OCI-M2 (cell line): ENCODE measurements around the gene C9orf50.
A peak's percentile ranks its signal among the peaks of the same experiment; 100 is the strongest.

Source experiments
- DNase-seq: peaks from one replicate; lab custom pipeline; 2025; ENCODE audit not compliant: unreplicated experiment; lab: John Stamatoyannopoulos, UW

C9orf50 gene

DNA sequence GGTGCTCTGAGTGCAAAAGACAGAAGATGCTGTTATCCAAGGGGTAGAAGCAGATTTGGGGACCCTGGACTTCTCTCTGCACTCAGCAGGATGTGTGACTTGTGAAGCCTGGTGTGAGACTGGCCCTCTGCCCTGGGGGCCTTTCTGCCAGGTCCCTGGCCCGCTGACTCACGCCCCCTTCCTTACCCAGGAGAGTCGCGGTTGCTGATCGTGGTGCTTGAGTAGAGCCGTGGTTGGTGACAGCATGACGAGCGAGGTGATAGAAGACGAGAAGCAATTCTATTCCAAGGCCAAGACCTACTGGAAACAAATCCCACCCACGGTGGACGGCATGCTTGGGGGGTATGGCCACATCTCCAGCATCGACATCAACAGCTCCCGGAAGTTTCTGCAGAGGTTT lies 11.6 kb upstream of the C9orf50 start:
- no peak for DNase-seq

DNA sequence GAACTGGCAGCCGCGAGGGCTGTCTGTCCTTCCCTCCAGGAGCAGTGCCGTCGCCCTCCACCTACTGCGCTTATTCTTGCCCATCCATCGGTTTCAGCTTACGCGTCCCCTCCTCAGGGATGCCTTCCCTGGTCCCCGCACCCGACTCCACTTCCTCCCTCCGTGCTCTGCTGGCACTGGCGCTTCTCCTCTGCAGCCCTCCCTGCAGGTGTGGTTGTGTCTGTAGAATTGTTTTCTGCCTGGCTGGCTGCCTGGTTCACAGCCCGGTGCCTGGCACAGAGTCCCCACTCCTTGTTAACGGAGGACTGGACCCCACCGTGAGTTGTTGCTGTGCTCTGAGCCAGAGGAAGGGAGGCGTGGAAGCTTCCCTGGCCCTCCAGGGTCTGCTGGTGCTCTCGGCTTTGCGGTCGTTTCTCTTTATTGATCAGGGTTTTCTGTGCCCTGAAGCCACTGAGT lies 10.8 kb upstream of the C9orf50 start:
- no peak for DNase-seq

DNA sequence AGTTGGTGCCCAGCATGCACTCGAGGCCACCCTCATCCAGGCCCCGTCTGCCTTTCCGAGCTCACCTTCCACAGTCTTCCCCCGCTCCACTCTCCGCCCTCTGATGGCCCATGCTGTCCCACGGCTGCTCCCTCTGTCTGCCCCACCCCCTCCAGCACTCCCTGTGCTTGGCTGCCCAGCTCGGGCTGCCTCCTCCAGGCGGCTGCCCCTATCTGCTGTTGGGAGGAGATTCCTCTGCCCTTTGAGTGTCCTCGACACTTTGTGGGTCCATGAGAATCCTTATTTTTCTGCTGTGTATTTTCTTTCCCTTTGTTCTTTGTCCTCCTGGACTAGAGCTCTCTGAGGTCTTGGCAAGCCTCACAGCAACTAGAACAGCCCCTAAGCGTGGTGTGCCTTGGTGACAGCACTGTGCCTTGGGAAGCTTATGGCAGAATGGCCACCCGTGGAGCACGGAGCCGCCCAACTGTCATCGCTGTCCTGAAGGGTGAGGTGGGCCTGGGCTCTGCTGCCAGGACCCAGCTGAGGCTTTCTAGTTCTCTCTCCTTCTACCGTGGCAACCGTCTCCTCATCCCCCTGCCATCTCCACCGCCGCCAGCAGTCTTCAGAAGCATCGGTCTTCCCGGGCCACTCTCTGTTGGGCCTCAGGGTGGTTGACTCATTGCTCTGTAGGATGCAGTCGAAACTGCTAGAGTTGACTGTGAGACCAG lies 10.2 kb upstream of the C9orf50 start:
- no peak for DNase-seq

DNA sequence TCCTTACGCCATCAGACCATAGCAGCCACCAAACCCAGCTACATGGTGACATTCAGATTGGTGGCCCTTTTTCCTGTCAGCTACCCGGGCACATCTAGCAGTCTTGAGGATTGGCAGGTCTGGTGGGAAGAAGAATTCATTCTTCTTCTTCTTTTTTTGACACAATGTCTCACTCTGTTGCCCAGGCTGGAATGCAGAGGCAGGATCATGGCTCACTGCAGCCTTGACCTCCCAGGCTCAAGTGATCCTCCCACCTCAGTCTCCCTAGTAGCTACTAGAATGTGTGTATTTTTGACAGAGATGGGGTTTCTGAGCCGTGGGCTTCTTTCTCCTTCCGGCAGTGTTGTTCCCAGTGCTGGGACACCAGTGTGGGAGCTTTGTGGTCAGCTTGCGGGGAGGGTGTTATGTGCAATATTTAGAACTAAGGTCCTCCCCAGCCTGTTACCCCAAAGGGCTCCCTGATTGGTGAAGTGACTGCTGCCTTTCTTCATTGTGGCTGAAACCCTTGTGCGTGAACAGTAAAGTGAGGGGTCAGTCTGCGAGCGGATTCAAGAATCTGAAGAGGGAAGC lies 8.4 kb upstream of the C9orf50 start:
- no peak for DNase-seq

DNA sequence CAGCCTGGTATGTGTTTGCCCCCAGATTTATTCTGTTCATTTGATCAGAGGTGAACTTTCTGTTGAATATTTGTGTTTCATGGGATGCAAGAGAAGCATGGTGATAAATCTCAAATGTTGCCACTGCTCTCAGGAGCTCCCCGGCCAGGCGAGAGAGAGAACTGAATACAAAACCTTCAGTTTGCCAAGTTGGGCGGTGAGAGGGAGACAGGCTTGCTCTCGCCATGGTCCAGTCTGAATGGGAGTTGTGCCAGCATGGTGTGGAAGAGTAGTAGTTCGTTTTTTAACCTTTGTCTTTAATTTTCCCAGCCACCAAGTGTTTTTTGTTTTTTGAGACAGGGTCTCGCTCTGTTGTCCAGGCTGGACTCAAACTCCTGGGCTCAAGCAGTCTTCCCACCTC lies 7.8 kb upstream of the C9orf50 start:
- no peak for DNase-seq

DNA sequence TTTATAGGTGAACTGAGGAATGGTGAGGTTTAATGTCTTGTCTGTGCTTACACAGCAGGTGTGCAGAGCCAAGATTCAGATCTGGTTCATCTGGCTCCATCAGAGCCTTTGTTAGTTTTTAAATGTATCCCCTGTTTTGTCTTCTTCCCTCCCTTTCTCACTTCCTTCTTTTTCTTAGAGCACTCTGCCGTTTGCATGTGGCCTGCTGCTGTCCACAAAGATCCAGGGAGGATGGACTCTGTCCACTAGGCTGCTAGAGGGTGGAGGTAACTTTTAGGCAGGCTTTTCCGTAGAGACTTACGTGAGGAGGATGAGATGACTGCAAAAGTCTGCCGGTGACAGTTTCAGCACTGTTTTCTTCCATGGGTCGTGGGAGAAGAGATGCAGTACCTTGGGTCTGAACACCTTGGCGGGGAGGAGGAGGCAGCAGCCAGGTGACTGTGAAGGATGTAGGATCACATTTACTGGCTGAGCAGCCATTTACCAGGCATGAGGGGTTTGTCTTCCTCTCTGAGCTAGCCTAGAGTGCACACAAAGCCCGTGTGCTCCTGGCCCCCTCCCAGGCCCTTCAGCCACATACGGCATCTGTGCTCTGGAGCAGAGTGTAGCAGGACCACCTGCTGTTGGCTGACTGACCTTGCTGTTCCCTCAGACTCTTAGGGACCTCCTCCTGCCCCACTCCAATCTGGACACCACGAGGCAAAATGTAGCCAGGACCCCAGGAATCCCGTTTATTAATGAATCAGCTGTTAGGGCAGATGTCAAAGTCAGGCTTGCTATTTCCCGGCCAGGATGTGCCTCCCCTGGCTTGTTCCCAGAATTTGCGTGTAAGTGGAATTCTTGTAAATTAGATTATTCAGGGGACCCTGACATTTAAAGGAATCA lies 6.9 kb upstream of the C9orf50 start:
- no peak for DNase-seq

DNA sequence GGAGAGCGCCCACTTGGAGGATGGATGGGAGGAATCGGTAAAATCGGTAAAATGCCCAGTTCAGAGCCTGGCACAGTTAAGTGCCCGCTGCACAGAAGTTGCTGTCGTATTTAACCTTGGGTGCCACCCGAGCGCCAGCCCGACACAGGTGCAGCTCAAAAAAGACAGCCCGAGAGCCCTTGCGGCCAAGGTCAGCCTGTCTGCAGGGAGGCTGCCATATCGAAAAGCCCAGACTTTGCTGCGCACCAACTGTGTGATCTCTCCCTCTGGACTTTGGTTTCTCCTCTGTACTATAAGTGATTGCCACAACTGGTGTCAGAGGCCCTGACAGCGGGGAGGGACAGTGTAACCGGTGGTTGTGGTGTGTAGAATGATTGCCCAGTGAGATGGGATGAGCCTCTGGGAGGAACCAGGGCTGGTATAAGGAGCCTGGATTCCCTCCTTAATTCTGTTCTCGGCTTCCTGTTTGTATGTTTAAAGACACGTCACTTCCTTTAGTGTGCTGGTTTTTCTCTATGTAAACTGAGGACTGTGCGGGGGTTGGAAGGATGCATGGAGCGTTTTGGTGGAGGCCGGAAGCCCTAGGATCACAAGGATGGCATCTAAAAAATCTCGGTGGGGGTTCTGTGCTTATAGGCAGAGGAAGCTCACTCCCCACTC lies 5.9 kb upstream of the C9orf50 start:
- no peak for DNase-seq

DNA sequence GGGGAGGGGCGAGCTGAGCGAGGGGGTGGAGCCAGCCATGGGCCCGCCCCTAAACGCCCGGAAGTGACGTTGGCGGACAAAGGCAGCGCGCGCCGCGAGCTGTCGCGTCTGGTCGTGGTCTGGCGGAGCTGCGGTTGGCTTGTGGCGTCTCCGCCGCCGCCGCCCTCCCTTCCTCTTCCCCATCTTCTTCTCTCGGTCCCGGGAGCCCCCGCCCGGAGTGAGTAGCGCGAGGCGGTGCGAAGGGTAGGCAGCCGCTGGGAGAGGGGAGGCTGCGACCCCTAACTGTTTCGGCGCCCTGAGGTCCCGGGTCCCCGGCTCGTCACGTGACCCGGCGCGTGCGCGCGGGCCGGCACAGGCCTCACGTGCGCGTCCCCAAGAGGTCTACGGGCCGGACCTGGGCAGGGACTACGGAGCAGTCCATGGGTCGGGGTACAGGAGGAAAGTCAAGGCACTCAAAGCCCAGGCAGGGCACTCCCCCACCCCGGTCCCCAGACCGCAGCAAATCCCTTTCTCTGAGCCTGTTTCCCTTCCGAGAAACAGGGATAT lies 5.3 kb upstream of the C9orf50 start, which contains the start of gene NTMT1:
Gene NTMT1, plus strand, starts transcription at position 85 of the 546 bp plus-strand sequence. CDS start 6,541 bp downstream, outside the sequence.
- peak; percentile 14 for DNase-seq

DNA sequence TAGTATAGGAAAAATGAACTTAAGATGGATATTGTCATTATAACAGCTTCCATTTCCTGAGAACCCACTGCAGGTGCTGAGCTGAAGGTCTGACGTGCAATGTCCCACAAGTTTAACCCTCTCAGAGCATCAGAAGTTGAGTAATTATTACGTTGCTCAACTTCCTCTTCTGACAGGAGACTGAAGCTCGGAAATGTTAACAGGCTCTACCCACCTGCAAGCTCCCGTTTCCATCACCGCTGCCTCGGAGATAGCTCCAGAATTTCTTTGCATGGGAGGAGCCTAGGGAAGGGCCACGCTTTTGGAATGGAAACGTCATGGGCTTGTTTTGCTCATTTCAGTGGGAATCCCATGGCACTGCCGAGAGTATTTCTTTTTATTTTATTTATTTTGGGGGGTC lies 4.0 kb upstream of the C9orf50 start:
- no peak for DNase-seq

DNA sequence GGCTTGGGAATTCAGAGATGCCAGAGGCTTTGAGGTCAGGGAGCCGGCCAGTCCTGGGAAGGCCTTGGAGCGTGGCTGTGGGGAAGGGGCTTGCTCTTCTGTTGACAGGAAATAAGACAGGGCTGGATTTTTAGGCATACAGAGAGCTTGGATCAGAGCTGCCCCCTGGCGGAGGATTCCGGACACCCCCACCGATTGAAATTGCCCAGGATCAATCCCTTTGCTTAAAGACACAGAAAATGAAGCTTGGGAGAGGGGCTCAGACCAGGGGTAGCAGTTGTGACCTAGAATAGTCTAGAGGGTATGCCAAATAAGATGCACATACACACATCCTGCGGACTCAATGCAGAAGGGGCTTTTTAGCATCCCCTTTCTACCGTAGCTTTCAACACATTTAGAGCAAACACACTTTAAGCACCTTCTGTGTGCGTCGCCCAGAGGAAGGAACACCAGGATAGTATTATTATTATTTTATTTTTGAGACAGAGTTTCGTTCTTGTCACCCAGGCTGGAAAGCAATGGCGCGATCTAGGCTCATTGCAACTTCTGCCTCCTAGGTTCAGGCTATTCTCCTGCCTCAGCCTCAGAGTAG lies 3.4 kb upstream of the C9orf50 start:
- peak; percentile 16 for DNase-seq

DNA sequence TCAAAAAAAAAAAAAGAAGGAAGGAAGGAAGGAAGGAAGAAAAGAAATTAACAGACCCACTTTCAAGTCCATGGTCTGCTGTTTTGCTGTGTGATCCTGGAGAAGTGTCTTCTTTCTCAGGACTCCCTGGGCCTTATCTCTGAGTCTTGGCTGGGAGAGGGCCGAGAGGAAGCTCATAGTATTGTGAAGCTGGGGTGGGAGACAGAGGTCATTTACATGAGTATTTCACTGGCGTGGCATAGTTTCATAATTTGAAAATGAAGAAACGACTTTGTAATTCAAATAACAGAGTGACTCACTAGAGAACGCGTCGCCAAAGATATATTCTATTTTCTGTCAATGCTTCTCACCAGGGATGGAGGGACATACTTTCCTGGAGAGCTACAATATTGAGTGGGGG lies 2.4 kb upstream of the C9orf50 start:
- DNase-seq = no peak

DNA sequence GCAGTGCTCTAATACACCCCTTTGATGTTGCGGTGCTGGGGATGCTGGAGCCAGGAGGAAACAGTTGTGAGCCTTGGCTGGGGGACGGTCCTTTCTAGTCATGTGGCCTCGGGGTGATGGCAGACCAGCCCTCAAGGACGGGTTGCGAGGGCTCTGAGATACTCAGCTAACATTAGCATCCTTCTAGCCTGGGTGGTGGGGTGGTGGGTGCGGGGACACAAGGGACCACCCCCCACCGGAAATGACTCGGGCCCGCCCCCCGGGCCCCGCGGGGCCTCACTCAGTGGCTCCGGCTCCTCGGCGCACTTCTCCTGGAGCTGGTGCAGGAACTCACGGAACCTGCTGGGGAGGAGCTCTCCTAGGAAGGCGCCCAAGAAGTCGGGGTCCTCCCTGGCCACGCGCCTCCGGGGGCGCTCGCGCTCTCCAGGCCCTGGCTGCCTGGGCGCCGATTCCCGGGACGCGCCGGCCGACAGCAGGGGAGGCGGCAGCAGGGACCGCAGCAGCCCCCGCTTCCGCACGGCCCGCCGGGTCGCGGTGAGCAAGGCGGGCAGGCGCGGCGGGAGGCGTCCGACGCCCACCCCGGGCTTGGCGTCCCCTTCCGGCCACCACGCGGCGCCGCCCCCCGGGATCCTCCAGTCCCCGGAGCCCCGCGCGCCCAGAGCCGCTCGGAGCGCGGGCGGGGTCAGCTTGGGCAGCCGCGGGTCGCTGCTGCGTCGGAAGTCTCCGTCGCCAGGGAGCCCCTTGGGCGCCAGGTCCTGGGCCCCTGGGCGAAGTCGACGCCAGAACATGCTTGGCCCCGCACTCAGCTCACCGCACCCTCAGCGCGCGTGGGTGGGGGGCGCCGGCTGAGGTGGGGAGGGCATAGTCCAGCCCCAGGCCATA lies 873 bp downstream of the C9orf50 start:
- DNase-seq = no peak

DNA sequence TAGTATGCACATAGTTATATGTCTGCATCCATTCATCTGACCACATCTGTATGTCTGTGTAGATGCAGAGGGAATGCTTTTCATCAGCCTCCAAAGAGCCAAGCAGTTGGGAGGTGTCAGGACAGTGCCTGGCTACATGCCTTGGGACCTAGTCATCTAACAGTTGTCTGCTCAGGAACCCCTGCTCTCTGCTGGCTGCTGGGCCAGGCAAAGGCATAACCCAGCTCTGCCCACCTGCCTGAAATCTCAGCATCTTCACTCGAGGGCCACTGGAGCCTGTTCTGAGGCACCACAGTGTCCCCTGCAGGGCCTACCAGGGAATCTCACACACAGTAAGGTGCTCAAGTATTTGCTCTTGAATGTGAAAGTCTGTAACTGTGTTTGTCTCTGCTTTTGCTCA lies 3.7 kb downstream of the C9orf50 start:
- no peak for DNase-seq

DNA sequence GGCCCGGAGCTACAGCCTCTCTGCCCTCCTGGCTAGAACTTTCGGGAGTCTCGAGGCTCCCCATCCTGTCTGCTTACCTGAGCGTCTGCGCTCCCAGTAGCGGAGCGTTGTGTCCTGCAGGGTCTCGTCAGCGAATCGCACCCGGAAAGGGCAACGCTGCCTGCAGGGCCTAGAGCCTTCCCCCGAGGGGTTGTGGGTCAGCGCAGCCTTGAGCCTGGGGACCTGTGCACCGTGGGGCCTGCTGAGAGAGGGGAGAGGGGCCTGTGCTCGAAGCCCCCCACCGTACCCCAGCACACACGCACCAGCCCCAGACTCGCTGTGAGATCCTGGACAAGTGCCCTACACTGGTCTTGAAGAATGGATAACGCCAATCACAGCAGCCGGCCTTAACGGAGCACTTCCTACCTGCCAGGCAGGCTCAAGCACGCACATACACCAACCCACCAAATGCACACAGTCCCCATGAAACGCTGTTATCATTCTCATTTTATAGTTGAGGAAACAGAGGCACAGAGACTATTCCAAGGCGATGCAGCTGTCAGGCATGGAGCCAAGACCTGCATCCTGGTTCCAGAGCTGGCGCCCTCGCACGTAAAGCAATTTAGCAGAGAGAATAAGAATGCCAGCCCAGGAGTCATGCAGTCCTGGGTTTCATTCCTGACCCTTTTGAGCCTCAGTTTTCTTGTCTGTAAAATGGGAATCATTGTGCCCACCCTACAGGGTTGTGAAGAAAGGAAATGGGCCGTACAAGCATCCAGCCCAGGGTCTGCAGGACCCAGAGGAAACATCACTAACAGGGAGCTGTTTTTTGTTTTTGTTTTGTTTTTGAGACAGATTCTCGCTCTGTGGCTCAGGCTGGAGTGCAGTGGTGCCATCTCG lies 5.3 kb downstream of the C9orf50 start:
- DNase-seq = no peak

DNA sequence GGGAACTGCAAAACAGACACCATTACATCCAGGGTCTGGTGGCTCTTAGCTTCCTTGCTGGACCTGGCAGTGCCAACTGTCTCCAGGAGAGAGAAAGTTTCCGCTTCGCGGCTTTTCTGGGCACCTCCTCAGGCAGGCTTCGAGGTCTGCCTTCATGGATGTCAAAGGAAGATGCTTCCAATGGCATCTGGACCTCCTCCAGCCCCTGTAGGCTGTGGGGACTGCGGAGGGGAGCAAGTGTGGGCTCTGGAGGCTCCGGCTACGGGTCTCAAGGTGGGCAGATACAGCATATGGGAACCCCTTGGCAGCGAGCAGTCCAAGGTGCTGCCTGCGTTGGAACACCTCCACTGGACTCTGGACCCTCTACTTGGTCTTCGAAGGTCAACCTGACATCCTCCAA lies 6.0 kb downstream of the C9orf50 start:
- no peak for DNase-seq

DNA sequence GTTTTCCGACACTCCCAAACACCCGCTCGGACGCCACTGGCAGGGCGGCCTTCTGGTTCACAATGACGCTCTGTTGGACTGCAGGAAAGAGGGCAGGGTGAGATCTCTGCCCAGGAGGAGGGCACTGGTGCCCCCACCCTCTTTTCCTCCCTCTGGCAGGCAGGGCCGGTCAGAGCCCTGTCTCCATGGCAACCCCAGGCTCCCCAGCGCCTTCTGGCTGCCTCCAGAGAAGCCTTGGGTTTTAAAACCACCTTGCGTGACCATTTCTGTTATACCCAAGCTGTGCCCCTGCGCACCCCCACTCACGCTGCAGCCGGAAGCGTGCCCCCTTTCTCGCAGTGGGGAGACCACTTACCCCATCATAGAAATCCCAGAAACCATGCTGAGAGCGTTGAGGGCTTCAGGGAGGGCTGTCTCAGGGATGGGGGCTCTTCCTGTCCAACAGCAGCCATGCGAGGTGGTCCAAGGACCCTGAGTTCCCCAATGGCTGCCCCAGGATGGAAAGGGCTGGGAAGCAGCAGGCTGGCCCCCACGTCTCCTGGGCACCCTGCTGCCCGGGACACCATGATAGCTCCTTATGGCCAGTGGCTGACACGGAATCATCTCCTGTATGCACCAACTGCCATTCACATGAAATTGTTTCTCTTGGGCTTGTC lies 7.3 kb downstream of the C9orf50 start:
- no peak for DNase-seq

DNA sequence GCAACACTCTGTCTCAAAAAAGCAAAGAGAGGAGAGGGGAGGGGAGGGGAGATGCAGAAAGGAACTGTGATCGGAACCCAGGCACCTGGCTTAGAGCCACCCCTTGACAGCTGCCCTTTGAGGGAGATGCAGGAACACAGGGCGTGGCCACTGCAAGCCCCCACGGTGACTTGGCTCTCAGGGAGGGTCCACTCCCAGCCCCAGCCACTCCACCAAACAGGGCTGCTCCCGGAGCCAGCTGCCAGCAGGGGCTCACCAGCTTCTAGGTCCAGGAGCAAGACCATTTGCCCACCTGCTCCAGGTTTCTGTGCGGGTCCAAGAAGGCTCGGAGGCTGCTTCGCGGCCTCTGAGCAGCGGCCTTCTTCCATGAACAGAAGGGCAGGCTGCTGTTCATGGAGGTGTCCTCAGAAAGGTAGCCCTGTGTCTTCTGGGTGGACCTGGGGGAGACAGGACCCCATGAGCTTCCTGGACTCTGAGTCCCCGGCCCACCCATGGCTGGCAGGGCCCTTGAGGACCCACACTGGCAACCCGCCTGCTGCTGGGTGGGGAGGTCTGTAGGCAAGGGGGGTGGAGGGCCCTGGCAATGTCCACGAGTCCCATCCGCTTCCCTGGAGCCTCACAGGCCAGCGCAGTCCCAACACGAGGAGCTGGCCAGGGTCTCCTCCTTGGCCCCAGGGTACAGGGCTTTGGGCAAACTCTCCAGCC lies 7.9 kb downstream of the C9orf50 start:
- DNase-seq = no peak

DNA sequence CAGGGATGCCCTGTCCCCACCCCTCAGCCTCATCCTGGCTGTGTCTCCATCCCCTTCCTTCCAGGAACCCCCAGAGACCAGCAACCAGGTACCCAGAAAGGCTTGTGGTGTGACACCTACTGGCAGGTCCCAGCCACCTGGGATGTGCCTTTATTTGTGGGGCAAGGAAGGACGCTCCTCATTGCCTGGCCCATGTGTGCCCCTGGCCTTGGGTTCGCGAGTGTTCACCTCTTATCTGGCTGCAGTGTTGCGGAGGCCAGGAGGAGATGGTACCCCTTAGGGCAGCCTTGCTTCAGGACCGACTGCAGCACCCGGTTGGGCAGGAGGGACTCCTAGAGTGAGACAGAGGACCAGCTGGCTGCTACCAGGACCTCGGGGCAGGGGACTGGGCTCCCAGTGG lies 8.8 kb downstream of the C9orf50 start:
- no peak for DNase-seq
